Gastrocnemius medialis (tissue), 4 donors: Measurements from ENCODE around the gene COX17. TPM values are rescaled to one million over a fixed set of nuclear protein-coding genes. Genes with fewer than 3 reads are reported as not detected.

ENCODE experiments used
- ATAC-seq, 2 donors: fragments of 150-250 bp; one replicate each; pipeline ENCODE4 v1.9.1; 2016
- DNase-seq, 2 donors: peaks; one replicate each; pipeline ENCODE4 v3.0.0-alpha.2; 2019
- H3K27ac ChIP-seq, 4 donors: fragments of 200-600 bp; sonication (generic); 1 replicate in 1 of 4; 2 replicates in 3 of 4; pipeline ENCODE4 v1.5.1; 2016 to 2018; ENCODE audit warnings: mild to moderate bottlenecking in 2 of 4, moderate library complexity in 1 of 4
- H3K27me3 ChIP-seq, 3 donors: fragments of 200-600 bp; sonication (generic) in 2 of 3; 1 replicate in 1 of 3; 2 replicates in 2 of 3; pipeline versions ENCODE4 v1.5.1 to v1.6.0; 2016 to 2019; ENCODE audit warnings: mild to moderate bottlenecking in 1 of 3, moderate library complexity in 1 of 3
- H3K36me3 ChIP-seq, 2 donors: fragments of 200-600 bp; sonication (generic) in 1 of 2; one replicate each; pipeline ENCODE4 v1.5.1; 2017 to 2018
- H3K4me1 ChIP-seq, 2 donors: fragments of 200-600 bp; sonication (generic) in 1 of 2; one replicate each; pipeline ENCODE4 v1.5.1; 2016 to 2017; ENCODE audit warnings: mild to moderate bottlenecking in 2 of 2
- H3K4me3 ChIP-seq, 4 donors: fragments of 200-600 bp; sonication (generic) in 3 of 4; 1 replicate in 1 of 4; 2 replicates in 3 of 4; pipeline ENCODE4 v1.5.1; 2016 to 2019; ENCODE audit warnings: mild to moderate bottlenecking in 2 of 4
- H3K9me3 ChIP-seq, 3 donors: fragments of 200-600 bp; sonication (generic) in 2 of 3; 1 replicate in 1 of 3; 2 replicates in 2 of 3; pipeline ENCODE4 v1.5.1; 2016 to 2019
- CTCF ChIP-seq, 5 experiments: fragments of 450-650 bp in 3 of 5; fragments of 200-600 bp in 2 of 5; sonication (generic) in 2 of 5; IDR thresholded peaks in 4 of 5; conservative IDR thresholded peaks in 1 of 5; 1 replicate in 4 of 5; 2 replicates in 1 of 5; pipeline ENCODE4 v1.5.1; 2016 to 2019; ENCODE audit warnings: antibody characterized with exemption in 5 of 5, mild to moderate bottlenecking in 3 of 5, moderate library complexity in 3 of 5
- POLR2A ChIP-seq, 2 donors: fragments of 450-650 bp; IDR thresholded peaks; one replicate each; pipeline ENCODE4 v1.6.1; 2017; ENCODE audit warnings: antibody characterized with exemption in 2 of 2, mild to moderate bottlenecking in 2 of 2, moderate library complexity in 2 of 2
- in situ Hi-C, 4 donors: fragments of 200-750 bp; cut with MboI; loops; one replicate each; pipeline versions ENCODE4 v1.15.0 to v1.8.0; 2017; ENCODE audit warnings: low sequenced_read_pairs in 4 of 4
- intact Hi-C: fragments of 100-400 bp; cut with DNase I; formaldehyde crosslinking; loops from one replicate; pipeline ENCODE4 v1.15.1; 2023; ENCODE audit warnings: low total_unique reads
- total RNA-seq, 4 donors: library from RNA; depleted of rRNA; stranded (reverse); fragments of >200 nt; gene quantifications; one replicate each; pipeline versions ENCODE4 v1.1.0 to v1.2.3, GENCODE V29; 2016

The COX17 gene
- total RNA-seq, 4 donors from 2014 or later = 63.4 to 146 (median 87.5) TPM

GRCh38 chr3:119664370-119664769, 12.8 kb downstream of the COX17 start:
- no peaks in the 10 kb centered on the region for H3K27me3 ChIP-seq
- H3K9me3 ChIP-seq = no peaks in the 10 kb centered on the region
- no peak for TF ChIP-seq POLR2A (IDR thresholded peaks at IDR 0.05)
- TF ChIP-seq CTCF (IDR thresholded peaks at IDR 0.05 in 4 of 5, conservative IDR thresholded peaks at IDR 0.05 in 1 of 5) = no peak
- DNase-seq = no peak
- H3K4me1 ChIP-seq = peaks cover 45 to 58% of the 10 kb centered on the region in 2 donors
- intact Hi-C loops = loop anchor here (10.0 kb wide), 1 partner anchor 730 kb away; no protein-coding TSS in a partner anchor
- no peak overlapping the region for H3K4me3 ChIP-seq
- peak overlapping the region; percentile 94 to 96 (median 95) for H3K27ac ChIP-seq
- peaks cover 0 to 14% of the 10 kb centered on the region in 2 donors for H3K36me3 ChIP-seq
- ATAC-seq = peak in 1 of 2 donors; percentile 10
- in situ Hi-C loops = loop anchor here in 1 of 4 donors (10.0 kb wide), 1 partner anchor 90 kb away; the partner anchor contains the start of gene ADPRH

- TF ChIP-seq POLR2A (IDR thresholded peaks at IDR 0.05) (no peak), CTCF (IDR thresholded peaks at IDR 0.05 in 4 of 5, conservative IDR thresholded peaks at IDR 0.05 in 1 of 5) (no peak)
- Histone ChIP-seq H3K27ac (peak overlapping the region; percentile 94 to 96 (median 95)), H3K4me3 (no peak overlapping the region), H3K9me3 (no peaks in the 10 kb centered on the region), H3K36me3 (peaks cover 0 to 11% of the 10 kb centered on the region in 2 donors), H3K4me1 (peaks cover 45 to 58% of the 10 kb centered on the region in 2 donors), H3K27me3 (no peaks in the 10 kb centered on the region)
- no peak for DNase-seq
- in situ Hi-C loops (loop anchor here in 1 of 4 donors (10.0 kb wide), 1 partner anchor 89 kb away; the partner anchor contains the start of gene ADPRH), intact Hi-C loops (loop anchor here (10.0 kb wide), 1 partner anchor 729 kb away; no protein-coding TSS in a partner anchor)
- ATAC-seq = no peak
Observed at GRCh38 chr3:119663885-119664284, 13.3 kb downstream of the COX17 start.

- intact Hi-C loops (loop anchor here (10.0 kb wide), 1 partner anchor 728 kb away; no protein-coding TSS in a partner anchor), in situ Hi-C loops (loop anchor here in 1 of 4 donors (10.0 kb wide), 1 partner anchor 88 kb away; the partner anchor contains the start of gene ADPRH)
- Histone ChIP-seq H3K4me3 (no peak overlapping the region), H3K4me1 (peaks cover 50 to 60% of the 10 kb centered on the region in 2 donors), H3K36me3 (peaks cover 0 to under 1% of the 10 kb centered on the region in 2 donors), H3K27ac (peak overlapping the region; percentile 94 to 96 (median 95)), H3K27me3 (no peaks in the 10 kb centered on the region), H3K9me3 (no peaks in the 10 kb centered on the region)
- DNase-seq (peak; percentile 68 to 83), ATAC-seq (peak; percentile 75 to 77)
- TF ChIP-seq CTCF (IDR thresholded peaks at IDR 0.05 in 4 of 5, conservative IDR thresholded peaks at IDR 0.05 in 1 of 5) (peak in 4 of 5 experiments; percentile 24 to 57 (median 28)), POLR2A (IDR thresholded peaks at IDR 0.05) (peak; percentile 63 to 84)
Observed at GRCh38 chr3:119662604-119663373, 14.4 kb downstream of the COX17 start.

GRCh38 chr3:119660474-119661440, 16.4 kb downstream of the COX17 start, which contains the start of gene POPDC2:
Gene POPDC2 (minus strand): TSS chr3:119660589. CDS start chr3:119660423, 166 bp downstream.
- in situ Hi-C loops (loop anchor here in 1 of 4 donors (10.0 kb wide), 1 partner anchor 86 kb away; the partner anchor contains the start of gene ADPRH), intact Hi-C loops (loop anchor here (2.0 to 10.0 kb wide), 2 partner anchors 30 to 726 kb away; no protein-coding TSS in a partner anchor)

More at GRCh38 chr3:119660474-119661440, 16.4 kb downstream of the COX17 start, which contains the start of gene POPDC2:
- Histone ChIP-seq H3K27me3 (no peaks in the 10 kb centered on the region), H3K27ac (peak within 1 kb of the TSS; percentile 94 to 96 (median 95)), H3K4me3 (peak within 1 kb of the TSS; percentile 50 to 61 (median 54)), H3K9me3 (no peaks in the 10 kb centered on the region), H3K4me1 (peaks cover 66 to 73% of the 10 kb centered on the region in 2 donors), H3K36me3 (peaks cover 0 to 6% of the 10 kb centered on the region in 2 donors)
- DNase-seq = peak in 1 of 2 donors; percentile 59
- ATAC-seq = peak in 1 of 2 donors; percentile 8
- TF ChIP-seq CTCF (IDR thresholded peaks at IDR 0.05 in 4 of 5, conservative IDR thresholded peaks at IDR 0.05 in 1 of 5) (no peak), POLR2A (IDR thresholded peaks at IDR 0.05) (no peak)
